ENCODE data around the gene MFSD2A.

Gene MFSD2A

DNA sequence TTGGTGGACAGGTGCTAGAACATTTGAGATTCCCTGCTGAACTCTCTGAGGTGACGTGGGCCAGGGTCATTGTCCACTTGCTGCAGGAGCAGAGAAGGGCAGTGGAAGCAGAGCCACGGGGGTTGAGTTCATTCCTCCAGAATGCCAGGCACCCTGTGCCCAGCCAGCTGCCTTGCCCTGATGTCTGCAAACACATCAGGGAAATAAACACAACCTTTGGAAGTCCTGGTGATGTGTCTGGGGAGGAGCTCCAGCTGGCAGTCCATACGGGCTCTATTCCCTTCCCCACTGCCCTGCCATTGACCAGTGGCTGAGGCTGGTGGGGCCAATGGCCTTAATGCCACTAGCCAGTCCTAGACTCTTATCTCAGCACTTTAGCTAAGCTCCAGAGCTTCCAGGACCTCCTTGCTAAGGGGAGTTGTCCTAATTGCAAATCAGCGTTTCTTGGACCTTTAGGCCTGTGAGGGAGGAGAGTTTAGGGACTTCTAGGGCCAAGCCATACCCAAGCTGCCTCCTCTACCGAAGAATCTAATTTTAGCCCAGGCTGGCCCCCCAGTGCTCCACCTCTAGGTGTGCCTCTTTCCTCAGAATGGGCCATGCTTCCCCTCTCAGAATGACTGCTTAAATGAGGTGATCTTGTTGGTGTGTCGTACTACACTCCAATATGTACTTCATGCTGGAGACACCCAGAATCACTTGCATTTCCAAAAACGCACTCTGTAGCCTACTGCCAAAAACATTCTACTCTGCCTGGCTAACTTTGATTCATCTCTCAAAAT lies 25.9 kb upstream of the MFSD2A start:
- no peak for DNase-seq (ENCODE audit: insufficient read length, low spot score)
- TF ChIP-seq CTCF (IDR thresholded peaks at IDR 0.05; ENCODE audit: insufficient read depth, missing control alignments): no peak
- FAIRE-seq: no peak

DNA sequence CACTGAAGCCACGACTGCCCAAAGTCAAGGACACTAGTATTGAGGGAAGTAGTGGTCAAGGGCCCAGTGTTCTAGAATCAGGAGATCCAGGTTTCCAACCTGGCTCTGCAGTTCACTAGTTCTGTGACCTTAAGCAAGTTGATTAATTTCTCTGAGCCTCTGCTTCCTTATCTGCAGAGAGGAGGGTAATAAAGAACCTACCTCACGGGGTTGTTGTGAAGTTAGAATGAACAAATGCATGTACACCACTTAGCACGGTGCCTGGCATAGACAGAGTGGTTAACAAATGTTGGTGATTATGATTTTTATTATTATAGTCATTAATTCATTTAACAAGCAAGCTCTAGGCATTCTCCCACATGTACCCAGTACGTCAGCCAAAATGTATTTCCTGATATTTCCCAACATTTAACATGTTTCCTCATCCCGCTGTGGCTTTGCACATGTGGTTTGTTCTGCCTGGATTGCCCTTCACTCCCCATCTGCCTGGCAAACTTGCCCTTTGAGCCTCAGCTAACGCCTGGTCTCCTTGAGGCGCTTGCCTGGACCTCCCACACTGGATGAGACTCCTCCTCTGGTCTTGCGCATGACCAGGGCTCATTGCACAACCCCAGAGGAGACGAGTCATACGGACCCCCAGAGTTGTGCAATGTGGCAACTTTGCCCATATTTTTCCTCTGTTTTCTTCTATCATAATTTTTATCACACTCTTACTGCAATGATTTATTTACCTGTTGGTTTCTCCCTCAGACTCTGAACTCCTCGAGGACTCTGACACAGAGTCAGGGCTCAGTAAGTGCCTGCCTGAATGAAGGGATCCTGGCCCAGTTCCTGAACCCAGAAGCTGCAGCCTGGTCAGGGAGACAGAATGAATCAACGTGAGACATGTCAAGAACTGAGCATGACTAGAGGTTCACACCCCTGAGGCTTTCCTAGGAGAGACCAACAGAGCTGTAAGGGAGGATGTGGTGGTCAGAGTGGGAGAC lies 20.7 kb upstream of the MFSD2A start:
- DNase-seq (ENCODE audit: insufficient read length, low spot score): no peak
- no peak for FAIRE-seq
- TF ChIP-seq CTCF (IDR thresholded peaks at IDR 0.05; ENCODE audit: insufficient read depth, missing control alignments): no peak

GRCh38 chr1:39936724-39937491 lies 18.0 kb upstream of the MFSD2A start:
- FAIRE-seq (no peak), DNase-seq (ENCODE audit: insufficient read length, low spot score) (no peak)
- TF ChIP-seq CTCF (IDR thresholded peaks at IDR 0.05; ENCODE audit: insufficient read depth, missing control alignments): no peak

GRCh38 chr1:39938856-39939255 lies 16.1 kb upstream of the MFSD2A start:
- FAIRE-seq: no peak
- DNase-seq (ENCODE audit: insufficient read length, low spot score): no peak
- no peak for TF ChIP-seq CTCF (IDR thresholded peaks at IDR 0.05; ENCODE audit: insufficient read depth, missing control alignments)

DNA sequence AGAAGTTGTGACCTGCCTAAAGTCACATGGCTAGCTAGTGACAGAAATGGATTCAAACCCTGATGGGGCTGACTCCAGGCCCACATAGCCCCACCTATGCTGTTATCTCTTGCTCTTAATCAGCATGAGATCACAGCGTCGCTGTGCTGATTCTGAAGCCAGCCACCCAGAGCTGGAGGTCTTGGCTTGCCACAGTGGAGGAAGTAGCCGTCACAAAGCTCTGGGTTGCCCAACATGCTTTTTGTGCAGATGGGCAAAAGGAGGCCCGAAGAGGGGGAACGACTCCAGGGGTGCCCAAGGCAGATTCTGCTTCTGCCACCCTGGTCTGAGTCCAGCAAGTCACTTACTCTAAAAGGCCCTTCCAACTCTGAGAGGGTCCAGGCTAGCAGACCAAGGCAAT lies 14.7 kb upstream of the MFSD2A start:
- DNase-seq (ENCODE audit: insufficient read length, low spot score) (no peak), FAIRE-seq (no peak)
- TF ChIP-seq CTCF (IDR thresholded peaks at IDR 0.05; ENCODE audit: insufficient read depth, missing control alignments): no peak

DNA sequence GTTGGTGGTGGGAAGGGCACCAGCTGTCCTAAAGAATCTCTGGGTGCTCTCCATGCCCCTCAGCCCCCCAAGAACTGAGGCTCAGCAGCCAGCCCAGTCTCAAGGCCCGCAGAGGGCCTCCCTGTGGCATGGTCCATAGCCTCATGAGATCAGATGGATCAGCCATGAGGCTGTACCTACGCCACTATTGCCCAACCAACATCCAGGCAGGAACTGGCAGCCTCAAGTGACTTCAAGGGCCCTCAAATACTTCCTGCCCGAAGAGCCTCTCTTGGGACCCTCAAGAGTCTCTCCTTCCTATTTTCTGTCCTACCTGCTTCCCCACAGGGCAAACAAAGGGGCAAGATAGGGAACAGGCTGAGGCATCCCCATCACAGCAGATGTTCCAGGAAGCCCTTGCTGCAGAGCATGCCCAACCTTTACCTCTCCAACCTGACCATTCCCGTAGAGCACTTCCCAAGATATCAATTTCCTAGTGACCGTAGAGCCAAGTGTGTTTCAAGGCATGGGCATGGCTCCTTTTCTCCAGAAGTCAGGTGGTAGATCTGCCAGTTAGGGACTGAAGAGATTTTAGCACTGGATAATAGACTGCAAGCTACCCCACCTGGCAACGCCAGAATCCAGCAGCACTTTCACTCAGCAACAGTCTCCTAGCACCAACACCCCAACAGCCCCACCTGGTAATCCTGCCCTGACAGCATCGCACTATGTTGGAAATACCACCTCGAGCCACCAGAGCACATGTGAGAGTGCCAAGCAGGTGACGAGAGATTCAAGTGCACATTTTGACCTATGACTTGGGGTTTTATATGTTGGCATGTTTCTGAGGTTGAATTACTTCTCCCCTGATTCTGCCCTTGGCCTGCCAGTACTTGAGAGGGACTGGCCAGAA lies 13.7 kb upstream of the MFSD2A start:
- FAIRE-seq (no peak), DNase-seq (ENCODE audit: insufficient read length, low spot score) (no peak)
- TF ChIP-seq CTCF (IDR thresholded peaks at IDR 0.05; ENCODE audit: insufficient read depth, missing control alignments): no peak

Measured in D721Med (cell line).